Brain microvascular endothelial cell (primary cell): ENCODE results near the gene RPL36A.

Experiments used
- DNase-seq: peaks from one replicate; pipeline ENCODE4 v3.0.0-alpha.2; 2020
- H3K27ac ChIP-seq: fragments of 250-450 bp; sonication (Bioruptor Pico); 2 replicates; pipeline ENCODE4 v1.5.1; 2020; ENCODE audit warnings: mild to moderate bottlenecking, moderate library complexity
- H3K27me3 ChIP-seq: fragments of 250-450 bp; sonication (Bioruptor Pico); replicated peaks from 2 replicates; pipeline ENCODE4 v1.5.1; 2020; ENCODE audit warnings: mild to moderate bottlenecking
- H3K36me3 ChIP-seq: fragments of 250-450 bp; sonication (Bioruptor Pico); replicated peaks from 2 replicates; pipeline ENCODE4 v1.5.1; 2020; ENCODE audit warnings: mild to moderate bottlenecking
- H3K4me3 ChIP-seq: 2 replicates; pipeline ENCODE4 v1.5.1; 2011; ENCODE audit warnings: low read depth, mild to moderate bottlenecking, control low read depth, low read length, moderate library complexity
- in situ Hi-C: cut with HindIII; loops from 2 replicates; pipeline ENCODE4 v1.10.0; 2017; ENCODE audit warnings: low sequenced_read_pairs, low pct_ligation_motif_present
- TF ChIP-seq, protein P1 (sequence below): IDR thresholded peaks from 2 replicates; pipeline ENCODE4 v1.5.1; 2011; ENCODE audit warnings: low read depth, mild to moderate bottlenecking, moderate library complexity, low read length, control low read depth, inconsistent platforms; ENCODE audit errors: missing control alignments

RPL36A gene

GRCh38 chrX:101427954-101428353, 37.1 kb downstream of the RPL36A start:
- in situ Hi-C loops: no loop called here
- H3K36me3 ChIP-seq: no peaks in the 10 kb centered on the region
- DNase-seq: no peak
- H3K27me3 ChIP-seq: no peaks in the 10 kb centered on the region
- TF ChIP-seq, protein P1, sequence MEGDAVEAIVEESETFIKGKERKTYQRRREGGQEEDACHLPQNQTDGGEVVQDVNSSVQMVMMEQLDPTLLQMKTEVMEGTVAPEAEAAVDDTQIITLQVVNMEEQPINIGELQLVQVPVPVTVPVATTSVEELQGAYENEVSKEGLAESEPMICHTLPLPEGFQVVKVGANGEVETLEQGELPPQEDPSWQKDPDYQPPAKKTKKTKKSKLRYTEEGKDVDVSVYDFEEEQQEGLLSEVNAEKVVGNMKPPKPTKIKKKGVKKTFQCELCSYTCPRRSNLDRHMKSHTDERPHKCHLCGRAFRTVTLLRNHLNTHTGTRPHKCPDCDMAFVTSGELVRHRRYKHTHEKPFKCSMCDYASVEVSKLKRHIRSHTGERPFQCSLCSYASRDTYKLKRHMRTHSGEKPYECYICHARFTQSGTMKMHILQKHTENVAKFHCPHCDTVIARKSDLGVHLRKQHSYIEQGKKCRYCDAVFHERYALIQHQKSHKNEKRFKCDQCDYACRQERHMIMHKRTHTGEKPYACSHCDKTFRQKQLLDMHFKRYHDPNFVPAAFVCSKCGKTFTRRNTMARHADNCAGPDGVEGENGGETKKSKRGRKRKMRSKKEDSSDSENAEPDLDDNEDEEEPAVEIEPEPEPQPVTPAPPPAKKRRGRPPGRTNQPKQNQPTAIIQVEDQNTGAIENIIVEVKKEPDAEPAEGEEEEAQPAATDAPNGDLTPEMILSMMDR: no peak
- no peak overlapping the region for H3K27ac ChIP-seq
- H3K4me3 ChIP-seq: no peak overlapping the region

DNA sequence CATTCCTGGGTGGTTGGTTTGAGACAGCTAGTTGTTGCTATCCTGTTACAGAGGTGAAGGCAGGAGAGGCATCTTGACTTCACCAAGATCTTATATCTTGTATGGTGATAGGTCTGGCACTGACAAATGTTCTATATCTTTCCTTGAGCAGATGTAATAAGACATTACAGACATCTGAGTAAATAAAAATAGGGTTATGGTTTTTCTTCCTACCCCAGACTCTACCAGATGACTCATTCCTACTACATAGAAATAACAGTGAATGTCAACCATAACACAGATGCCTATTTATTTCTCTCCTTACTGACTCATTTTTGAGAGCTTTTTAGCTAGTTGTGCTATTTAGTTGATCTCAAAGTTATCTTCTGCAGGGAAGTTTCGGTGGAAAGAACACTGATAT, 39.1 kb downstream of the RPL36A start:
- no peak overlapping the region for H3K4me3 ChIP-seq
- no peak for DNase-seq
- H3K27me3 ChIP-seq: no peaks in the 10 kb centered on the region
- TF ChIP-seq, protein P1: no peak
- H3K27ac ChIP-seq: peak overlapping the region; percentile 81
- in situ Hi-C loops: no loop called here
- H3K36me3 ChIP-seq: no peaks in the 10 kb centered on the region

GRCh38 chrX:101430457-101431078, 39.8 kb downstream of the RPL36A start:
- Histone ChIP-seq H3K4me3 (no peak overlapping the region), H3K27me3 (no peaks in the 10 kb centered on the region), H3K27ac (peak overlapping the region; percentile 81), H3K36me3 (no peaks in the 10 kb centered on the region)
- TF ChIP-seq, protein P1: no peak
- peak; percentile 48 for DNase-seq
- in situ Hi-C loops: no loop called here

- DNase-seq: no peak
- TF ChIP-seq, protein P1: no peak
- in situ Hi-C loops: no loop called here
- Histone ChIP-seq H3K27me3 (no peaks in the 10 kb centered on the region), H3K27ac (no peak overlapping the region), H3K4me3 (no peak overlapping the region), H3K36me3 (no peaks in the 10 kb centered on the region)
These were observed 51.3 kb downstream of the RPL36A start for GRCh38 chrX:101442085-101442484.
